Parathyroid adenoma (tissue), 2 donors: ENCODE measurements around the gene IFNA5.

Experiments
- H2AFZ ChIP-seq: fragments of 300-600 bp; sonication (generic); one replicate; pipeline ENCODE4 v1.7.0; 2017; ENCODE audit warnings: antibody characterized with exemption, mild to moderate bottlenecking
- H3K27ac ChIP-seq: fragments of 300-600 bp; sonication (generic); one replicate; pipeline ENCODE4 v1.7.0; 2017
- H3K27me3 ChIP-seq: fragments of 300-600 bp; sonication (generic); one replicate; pipeline ENCODE4 v1.7.0; 2017; ENCODE audit warnings: low read length; ENCODE audit not compliant: control insufficient read depth, insufficient read depth
- H3K36me3 ChIP-seq: fragments of 300-600 bp; sonication (generic); one replicate; pipeline ENCODE4 v1.7.0; 2017; ENCODE audit warnings: low read length; ENCODE audit not compliant: control insufficient read depth, insufficient read depth
- H3K4me1 ChIP-seq: fragments of 300-600 bp; sonication (generic); one replicate; pipeline ENCODE4 v1.7.0; 2017; ENCODE audit warnings: control low read depth
- H3K4me2 ChIP-seq: fragments of 300-600 bp; sonication (generic); one replicate; pipeline ENCODE4 v1.7.0; 2017; ENCODE audit warnings: low read length
- H3K4me3 ChIP-seq: fragments of 300-600 bp; sonication (generic); one replicate; pipeline ENCODE4 v1.7.0; 2017; ENCODE audit warnings: low read depth, low read length
- H3K79me2 ChIP-seq: fragments of 300-600 bp; sonication (generic); one replicate; pipeline ENCODE4 v1.7.0; 2017; ENCODE audit warnings: control low read depth
- H3K9ac ChIP-seq: fragments of 300-600 bp; sonication (generic); one replicate; pipeline ENCODE4 v1.7.0; 2017; ENCODE audit warnings: mild to moderate bottlenecking
- H3K9me3 ChIP-seq: fragments of 300-600 bp; sonication (generic); one replicate; pipeline ENCODE4 v1.7.0; 2017; ENCODE audit warnings: low read length; ENCODE audit not compliant: control insufficient read depth
- TF ChIP-seq, protein P1 (sequence below): fragments of 300-600 bp; sonication (generic); IDR thresholded peaks from one replicate; pipeline ENCODE4 v1.7.0; 2017; ENCODE audit warnings: antibody characterized with exemption, mild to moderate bottlenecking
- donor health status: primary hyperparathyroidism.

IFNA5 gene

DNA sequence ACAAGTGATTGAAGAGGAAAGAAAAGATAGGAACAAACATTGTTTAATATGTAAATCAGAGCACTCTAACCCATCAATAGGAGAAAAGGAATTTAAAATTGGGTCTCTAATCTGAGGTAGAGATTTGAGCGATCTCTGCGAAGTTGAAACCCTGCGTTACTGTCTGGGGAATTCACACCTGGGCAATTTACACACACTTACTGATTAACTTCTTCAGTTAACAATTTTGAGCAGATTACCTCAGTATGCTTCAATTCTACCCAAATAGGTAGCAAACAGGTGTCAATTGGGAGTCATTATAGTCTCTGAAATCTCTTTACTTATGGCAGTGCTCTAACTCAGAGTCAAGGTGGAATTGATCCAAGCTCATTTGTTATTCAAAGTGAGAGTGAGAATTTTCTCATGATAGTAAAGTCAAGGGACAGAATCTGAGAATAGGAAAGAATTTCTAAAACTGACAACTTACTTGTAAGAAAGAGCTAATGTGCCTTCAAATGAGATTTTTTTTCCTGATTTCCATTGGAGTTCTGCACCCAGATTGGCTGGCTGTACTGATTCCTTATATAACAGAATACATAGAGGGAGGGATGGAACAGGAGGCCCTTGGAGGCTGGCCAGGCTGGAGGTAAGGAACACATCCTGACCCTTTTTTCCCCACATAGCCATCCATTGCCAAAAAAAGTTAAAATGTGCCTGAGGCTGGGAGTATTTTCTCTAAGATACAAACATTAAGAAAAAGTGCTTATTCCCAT is 38.2 kb downstream of the IFNA5 start:
- TF ChIP-seq, protein P1, sequence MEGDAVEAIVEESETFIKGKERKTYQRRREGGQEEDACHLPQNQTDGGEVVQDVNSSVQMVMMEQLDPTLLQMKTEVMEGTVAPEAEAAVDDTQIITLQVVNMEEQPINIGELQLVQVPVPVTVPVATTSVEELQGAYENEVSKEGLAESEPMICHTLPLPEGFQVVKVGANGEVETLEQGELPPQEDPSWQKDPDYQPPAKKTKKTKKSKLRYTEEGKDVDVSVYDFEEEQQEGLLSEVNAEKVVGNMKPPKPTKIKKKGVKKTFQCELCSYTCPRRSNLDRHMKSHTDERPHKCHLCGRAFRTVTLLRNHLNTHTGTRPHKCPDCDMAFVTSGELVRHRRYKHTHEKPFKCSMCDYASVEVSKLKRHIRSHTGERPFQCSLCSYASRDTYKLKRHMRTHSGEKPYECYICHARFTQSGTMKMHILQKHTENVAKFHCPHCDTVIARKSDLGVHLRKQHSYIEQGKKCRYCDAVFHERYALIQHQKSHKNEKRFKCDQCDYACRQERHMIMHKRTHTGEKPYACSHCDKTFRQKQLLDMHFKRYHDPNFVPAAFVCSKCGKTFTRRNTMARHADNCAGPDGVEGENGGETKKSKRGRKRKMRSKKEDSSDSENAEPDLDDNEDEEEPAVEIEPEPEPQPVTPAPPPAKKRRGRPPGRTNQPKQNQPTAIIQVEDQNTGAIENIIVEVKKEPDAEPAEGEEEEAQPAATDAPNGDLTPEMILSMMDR: no peak

DNA sequence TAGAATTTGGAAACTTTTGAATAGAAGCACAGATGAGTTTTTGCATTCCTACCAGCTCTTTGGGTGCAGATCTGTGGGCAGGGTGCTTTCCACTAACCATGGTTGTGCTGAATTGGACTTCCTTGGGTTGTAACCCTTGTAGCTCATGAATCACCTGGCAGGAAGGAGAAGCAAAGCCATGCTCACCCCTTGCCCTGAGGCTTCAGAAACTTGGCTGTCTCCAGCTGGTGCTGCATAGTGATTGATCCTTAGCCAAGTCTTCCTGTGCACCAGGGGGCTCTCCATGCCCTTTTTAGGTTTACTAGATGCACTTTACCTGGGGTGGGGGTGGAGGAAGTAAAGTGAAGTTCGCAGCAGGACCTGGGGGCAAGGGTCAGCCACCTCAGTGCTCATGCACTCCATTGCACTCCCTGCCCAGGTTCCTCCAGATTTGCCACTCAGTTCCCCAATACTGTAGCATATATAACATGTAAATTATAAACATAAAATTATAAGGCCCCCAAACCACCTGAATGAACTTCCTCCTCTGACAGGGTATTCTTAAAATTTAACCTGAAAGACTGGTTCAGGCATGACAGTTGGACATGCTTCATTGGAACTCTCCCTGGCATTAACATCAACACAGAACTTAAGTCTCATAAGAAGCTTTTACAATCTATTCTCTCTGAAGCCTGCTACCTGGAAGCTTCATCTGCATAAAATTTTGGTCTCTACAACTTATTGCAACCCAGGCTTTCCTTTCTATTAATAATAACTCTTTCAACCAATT is 39.5 kb downstream of the IFNA5 start:
- Histone ChIP-seq H3K4me3 (no peak overlapping the region), H3K4me1 (no peaks in the 10 kb centered on the region), H3K9me3 (no peaks in the 10 kb centered on the region), H3K79me2 (no peaks in the 10 kb centered on the region), H3K9ac (no peak overlapping the region), H3K4me2 (no peak overlapping the region), H3K27me3 (no peaks in the 10 kb centered on the region), H3K36me3 (no peaks in the 10 kb centered on the region), H2AFZ (no peak overlapping the region), H3K27ac (no peak overlapping the region)
- TF ChIP-seq, protein P1: no peak

More for the DNA sequence above, 38.2 kb downstream of the IFNA5 start:
- Histone ChIP-seq H3K4me2 (no peak overlapping the region), H3K36me3 (no peaks in the 10 kb centered on the region), H3K9me3 (no peaks in the 10 kb centered on the region), H2AFZ (no peak overlapping the region), H3K9ac (no peak overlapping the region), H3K27ac (no peak overlapping the region), H3K4me3 (no peak overlapping the region), H3K27me3 (no peaks in the 10 kb centered on the region), H3K79me2 (no peaks in the 10 kb centered on the region), H3K4me1 (no peaks in the 10 kb centered on the region)

DNA sequence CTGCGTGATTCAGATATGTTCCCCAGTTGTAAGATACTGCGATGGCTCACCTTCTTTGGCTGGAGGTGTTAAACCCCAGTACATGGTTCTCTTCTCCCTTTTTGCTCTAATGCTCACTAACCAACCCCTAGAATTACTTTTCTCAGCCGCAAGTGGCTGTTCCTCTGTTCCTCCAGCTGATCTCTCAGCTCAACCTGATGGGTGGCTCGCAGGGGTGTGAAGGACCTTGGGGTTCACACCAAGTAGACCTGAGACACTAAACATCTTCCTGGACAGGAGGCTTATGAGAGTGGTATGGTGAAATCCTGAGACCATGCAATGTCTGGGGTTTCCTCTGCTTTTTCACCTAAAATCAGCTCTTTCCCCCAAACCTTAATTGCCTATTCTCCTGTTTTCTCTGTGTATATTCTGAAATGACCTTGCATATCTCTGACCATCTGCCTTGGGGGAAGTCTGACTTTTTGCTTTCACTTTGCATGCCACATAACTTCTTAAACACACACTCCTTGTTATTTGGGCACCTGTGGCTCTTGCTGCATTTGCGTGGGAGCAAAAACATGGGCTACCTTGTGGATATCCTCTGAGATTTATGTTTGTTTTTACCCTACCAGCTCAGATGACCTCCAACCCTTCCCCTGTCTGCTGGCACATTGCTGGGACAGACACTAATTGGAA is 49.4 kb downstream of the IFNA5 start:
- no peak overlapping the region for H3K4me2 ChIP-seq
- H3K4me1 ChIP-seq: no peaks in the 10 kb centered on the region
- no peak overlapping the region for H3K27ac ChIP-seq
- H3K27me3 ChIP-seq: no peaks in the 10 kb centered on the region
- H3K4me3 ChIP-seq: no peak overlapping the region
- no peaks in the 10 kb centered on the region for H3K36me3 ChIP-seq
- no peaks in the 10 kb centered on the region for H3K79me2 ChIP-seq
- H2AFZ ChIP-seq: no peak overlapping the region
- no peaks in the 10 kb centered on the region for H3K9me3 ChIP-seq
- TF ChIP-seq, protein P1: no peak
- H3K9ac ChIP-seq: no peak overlapping the region
